GM19372 (cell line): ENCODE data around the gene GZMM.
A peak's percentile ranks its signal among the peaks of the same experiment; 100 is the strongest.

ENCODE experiments used
- ATAC-seq: cut with Tn5 transposase; IDR thresholded peaks from one replicate; pipeline ENCODE4 v1.9.1; 2021; ENCODE audit warnings: mild to moderate bottlenecking, low read depth, moderate library complexity; ENCODE audit not compliant: unreplicated experiment

Gene GZMM

GRCh38 chr19:543910-544608 is at the start of gene GZMM:
Gene GZMM, plus strand, starts transcription at chr19:544053. Its CDS starts 19 bp downstream, at chr19:544072.
- no peak for ATAC-seq

GRCh38 chr19:494171-495080 is 49.4 kb upstream of the GZMM start:
- no peak for ATAC-seq

GRCh38 chr19:495081-495401 is 48.8 kb upstream of the GZMM start:
- ATAC-seq = no peak

GRCh38 chr19:495402-496111 is 48.3 kb upstream of the GZMM start:
- no peak for ATAC-seq

- ATAC-seq = no peak
These were observed 47.7 kb upstream of the GZMM start, which contains the start of gene MADCAM1 for GRCh38 chr19:496112-496665. Gene MADCAM1, plus strand, starts transcription at chr19:496486. Its CDS starts 14 bp downstream, at chr19:496500.

- ATAC-seq = no peak
These were observed 46.9 kb upstream of the GZMM start for GRCh38 chr19:496986-497385.

GRCh38 chr19:497491-497868 is 46.4 kb upstream of the GZMM start:
- no peak for ATAC-seq

- no peak for ATAC-seq
These were observed 45.9 kb upstream of the GZMM start for GRCh38 chr19:497869-498510.

GRCh38 chr19:498511-498891 is 45.4 kb upstream of the GZMM start:
- no peak for ATAC-seq

- ATAC-seq = no peak
These were observed 44.8 kb upstream of the GZMM start for GRCh38 chr19:498977-499623.

GRCh38 chr19:501646-502045 is 42.2 kb upstream of the GZMM start:
- no peak for ATAC-seq

GRCh38 chr19:504616-505015 is 39.2 kb upstream of the GZMM start:
- no peak for ATAC-seq

GRCh38 chr19:506404-507285 is 37.2 kb upstream of the GZMM start:
- ATAC-seq = peak; percentile 68

GRCh38 chr19:507286-508203 is 36.3 kb upstream of the GZMM start, which contains the start of gene TPGS1:
Gene TPGS1, plus strand, starts transcription at chr19:507497. Its CDS starts 10 bp downstream, at chr19:507507.
- ATAC-seq = peak; percentile 47

GRCh38 chr19:508204-509150 is 35.4 kb upstream of the GZMM start:
- no peak for ATAC-seq

- no peak for ATAC-seq
These were observed 33.2 kb upstream of the GZMM start for GRCh38 chr19:510606-511100.
